HG03135 (cell line): ENCODE measurements around the gene PPIE.

Experiments
- ATAC-seq: cut with Tn5 transposase; IDR thresholded peaks from one replicate; pipeline ENCODE4 v1.9.1; 2021; ENCODE audit warnings: mild to moderate bottlenecking, moderate library complexity; ENCODE audit not compliant: unreplicated experiment

The PPIE gene

GRCh38 chr1:39738622-39739366 lies at the start of gene PPIE:
Gene PPIE, plus strand, starts transcription at chr1:39738882. Its CDS starts 19 bp downstream, at chr1:39738901.
- peak; percentile 78 for ATAC-seq

- ATAC-seq = no peak
Observed at GRCh38 chr1:39689214-39689613, 49.5 kb upstream of the PPIE start.

- ATAC-seq = no peak
Observed at GRCh38 chr1:39689635-39690034, 49.0 kb upstream of the PPIE start.

- no peak for ATAC-seq
Observed at GRCh38 chr1:39690225-39690624, 48.5 kb upstream of the PPIE start.

GRCh38 chr1:39690794-39691382 lies 47.8 kb upstream of the PPIE start:
- ATAC-seq = no peak

GRCh38 chr1:39691383-39692151 lies 47.1 kb upstream of the PPIE start, which contains the start of gene HPCAL4:
Gene HPCAL4, minus strand, starts transcription at chr1:39691433. Its CDS starts 6,830 bp downstream, at chr1:39684603.
- peak; percentile 93 for ATAC-seq

GRCh38 chr1:39692152-39693074 lies 46.3 kb upstream of the PPIE start:
- ATAC-seq = no peak

GRCh38 chr1:39694026-39694425 lies 44.7 kb upstream of the PPIE start:
- no peak for ATAC-seq

GRCh38 chr1:39695016-39695415 lies 43.7 kb upstream of the PPIE start:
- no peak for ATAC-seq

- no peak for ATAC-seq
Observed at GRCh38 chr1:39696448-39696847, 42.2 kb upstream of the PPIE start.

- ATAC-seq = no peak
Observed at GRCh38 chr1:39698568-39698967, 40.1 kb upstream of the PPIE start.

- no peak for ATAC-seq
Observed at GRCh38 chr1:39699419-39699818, 39.3 kb upstream of the PPIE start.

- ATAC-seq = no peak
Observed at GRCh38 chr1:39700348-39700747, 38.3 kb upstream of the PPIE start.

- ATAC-seq = no peak
Observed at GRCh38 chr1:39701049-39701439, 37.6 kb upstream of the PPIE start.

GRCh38 chr1:39704757-39705156 lies 33.9 kb upstream of the PPIE start:
- ATAC-seq = no peak

GRCh38 chr1:39707506-39707905 lies 31.2 kb upstream of the PPIE start:
- no peak for ATAC-seq

GRCh38 chr1:39711104-39711965 lies 27.3 kb upstream of the PPIE start:
- no peak for ATAC-seq

GRCh38 chr1:39711966-39712340 lies 26.7 kb upstream of the PPIE start:
- ATAC-seq = no peak

- no peak for ATAC-seq
Observed at GRCh38 chr1:39713557-39713956, 25.1 kb upstream of the PPIE start.

GRCh38 chr1:39717809-39718208 lies 20.9 kb upstream of the PPIE start:
- ATAC-seq = no peak
